Muscle of arm (tissue), 12 donors: ENCODE data around the gene E2F6. TPM values are rescaled to one million over a fixed set of nuclear protein-coding genes. Genes with fewer than 3 reads are reported as not detected.

Experiments used
- DNase-seq: peaks from one replicate; pipeline ENCODE4 v3.0.0-alpha.2; 2013
- polyA plus RNA-seq, 12 donors: library from polyadenylated mRNA; unstranded; fragments of 120-200 nt; gene quantifications; one replicate each; pipeline ENCODE4 v1.2.1, GENCODE V29; 2013; ENCODE audit not compliant: insufficient read length in 12 of 12

The E2F6 gene
- polyA plus RNA-seq, 12 donors = 11.2 to 24.1 (median 19.5) TPM; not detected in 1

- DNase-seq = no peak
Observed at GRCh38 chr2:11495844-11496681, 30.1 kb upstream of the E2F6 start.

- DNase-seq = no peak
Observed at GRCh38 chr2:11494310-11494709, 28.3 kb upstream of the E2F6 start.

- DNase-seq = no peak
Observed at GRCh38 chr2:11493282-11493681, 27.3 kb upstream of the E2F6 start.

GRCh38 chr2:11492720-11493119 is 26.8 kb upstream of the E2F6 start:
- no peak for DNase-seq

GRCh38 chr2:11492244-11492643 is 26.3 kb upstream of the E2F6 start:
- DNase-seq = no peak

- no peak for DNase-seq
Observed at GRCh38 chr2:11491348-11491933, 25.5 kb upstream of the E2F6 start.

GRCh38 chr2:11490194-11490593 is 24.2 kb upstream of the E2F6 start:
- DNase-seq = no peak

- no peak for DNase-seq
Observed at GRCh38 chr2:11488809-11489208, 22.8 kb upstream of the E2F6 start.

- DNase-seq = no peak
Observed at GRCh38 chr2:11483806-11484617, 18.1 kb upstream of the E2F6 start.

GRCh38 chr2:11482473-11483035 is 16.6 kb upstream of the E2F6 start:
- peak; percentile 63 for DNase-seq

GRCh38 chr2:11481789-11482472 is 16.0 kb upstream of the E2F6 start:
- DNase-seq = no peak

GRCh38 chr2:11481426-11481788 is 15.4 kb upstream of the E2F6 start:
- DNase-seq = no peak

GRCh38 chr2:11480859-11481258 is 14.9 kb upstream of the E2F6 start:
- no peak for DNase-seq

- no peak for DNase-seq
Observed at GRCh38 chr2:11480406-11480805, 14.4 kb upstream of the E2F6 start.

- no peak for DNase-seq
Observed at GRCh38 chr2:11478899-11479605, 13.1 kb upstream of the E2F6 start.

GRCh38 chr2:11477994-11478393 is 12.0 kb upstream of the E2F6 start:
- DNase-seq = peak; percentile 89

- no peak for DNase-seq
Observed at GRCh38 chr2:11473659-11474433, 7.9 kb upstream of the E2F6 start.

GRCh38 chr2:11467749-11468148 is 1.8 kb upstream of the E2F6 start:
- DNase-seq = no peak

GRCh38 chr2:11467129-11467649 is 1.2 kb upstream of the E2F6 start:
- DNase-seq = no peak
